ENCODE measurements around the gene CTTNBP2NL. TPM values are rescaled to one million over a fixed set of nuclear protein-coding genes. Genes with fewer than 3 reads are reported as not detected.

Gene CTTNBP2NL
- 66.2 TPM for total RNA-seq (ENCODE audit: unreplicated experiment)
- long read RNA-seq, full-length matches to known transcripts = 5 of 11 reads
- long read RNA-seq, partial matches to known transcripts = 2 of 11 reads
- long read RNA-seq, other reads (novel, unspliced or antisense) = 4 of 11 reads

DNA sequence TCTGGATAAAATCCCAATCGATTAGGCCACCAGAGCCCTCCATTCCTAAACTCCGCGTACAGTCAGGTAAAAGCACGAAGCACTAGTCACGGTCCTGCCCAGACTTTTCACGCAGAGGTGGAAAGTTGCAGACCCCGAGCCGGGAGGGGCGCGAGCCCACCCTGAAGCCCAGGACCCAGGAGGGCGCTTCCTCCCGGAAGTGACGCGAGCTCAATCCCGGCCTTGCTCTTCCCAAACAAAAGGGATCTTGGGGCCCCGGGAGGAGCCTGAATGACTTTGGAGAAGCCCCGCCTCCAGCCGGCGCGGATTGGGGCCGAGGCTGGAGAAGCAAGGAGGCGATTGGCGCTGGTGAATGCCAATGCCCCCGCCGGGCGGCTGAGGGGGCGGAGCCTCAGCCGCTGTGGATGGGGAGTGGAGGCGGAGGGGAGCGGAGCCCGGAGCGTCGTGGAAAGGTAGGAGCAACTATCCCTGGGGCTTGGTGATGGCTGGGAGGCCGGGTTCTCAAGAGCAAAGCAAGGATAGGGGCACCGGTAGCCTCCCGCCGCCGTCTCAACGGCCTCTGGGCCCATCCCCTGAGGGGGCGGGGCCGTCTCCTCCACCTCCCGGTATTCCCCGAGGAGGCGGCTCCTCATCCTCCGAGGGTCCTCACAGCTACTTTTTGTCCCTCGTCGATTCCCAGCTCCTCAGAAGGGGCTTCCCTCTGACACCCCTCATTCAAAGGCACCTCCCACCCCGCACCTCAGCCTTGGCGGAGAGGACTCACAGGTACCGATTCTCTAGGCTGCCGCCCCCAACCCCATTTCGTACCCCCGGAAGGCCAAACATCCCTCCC lies at the start of gene CTTNBP2NL:
CTTNBP2NL (plus strand) TSS at position 394 of the 832 bp plus-strand sequence. CDS start 19,952 bp downstream, outside the sequence.
- H3K36me3 Mint-ChIP-seq (ENCODE audit: unreplicated experiment) = no peaks in the 10 kb centered on the region
- peaks cover 7% of the 10 kb centered on the region for H3K9me3 Mint-ChIP-seq (ENCODE audit: unreplicated experiment)
- peak; percentile 99 for DNase-seq
- H3K4me3 Mint-ChIP-seq (ENCODE audit: unreplicated experiment) = peak within 1 kb of the TSS; percentile 98
- H3K4me1 Mint-ChIP-seq (ENCODE audit: low read depth, unreplicated experiment) = peaks cover 23% of the 10 kb centered on the region
- peaks cover 1% of the 10 kb centered on the region for H3K27me3 Mint-ChIP-seq (ENCODE audit: unreplicated experiment)
- H3K27ac Mint-ChIP-seq (ENCODE audit: unreplicated experiment) = peak within 1 kb of the TSS; percentile 94
- TF ChIP-seq CTCF (IDR thresholded peaks at IDR 0.05; ENCODE audit: partially characterized antibody, unreplicated experiment) = no peak

- H3K36me3 Mint-ChIP-seq (ENCODE audit: unreplicated experiment) = peaks cover 9% of the 10 kb centered on the region
- H3K9me3 Mint-ChIP-seq (ENCODE audit: unreplicated experiment) = peaks cover 8% of the 10 kb centered on the region
- H3K27me3 Mint-ChIP-seq (ENCODE audit: unreplicated experiment) = no peaks in the 10 kb centered on the region
- no peak overlapping the region for H3K4me3 Mint-ChIP-seq (ENCODE audit: unreplicated experiment)
- no peak for DNase-seq
- no peak overlapping the region for H3K27ac Mint-ChIP-seq (ENCODE audit: unreplicated experiment)
- no peak for TF ChIP-seq CTCF (IDR thresholded peaks at IDR 0.05; ENCODE audit: partially characterized antibody, unreplicated experiment)
- peaks cover 2% of the 10 kb centered on the region for H3K4me1 Mint-ChIP-seq (ENCODE audit: low read depth, unreplicated experiment)
These were observed 49.1 kb upstream of the CTTNBP2NL start for GRCh38 chr1:112346801-112347350.

- TF ChIP-seq CTCF (IDR thresholded peaks at IDR 0.05; ENCODE audit: partially characterized antibody, unreplicated experiment) = no peak
- no peaks in the 10 kb centered on the region for H3K27me3 Mint-ChIP-seq (ENCODE audit: unreplicated experiment)
- peaks cover 10% of the 10 kb centered on the region for H3K4me1 Mint-ChIP-seq (ENCODE audit: low read depth, unreplicated experiment)
- peak overlapping the region; percentile 8 for H3K4me3 Mint-ChIP-seq (ENCODE audit: unreplicated experiment)
- DNase-seq = no peak
- H3K9me3 Mint-ChIP-seq (ENCODE audit: unreplicated experiment) = no peaks in the 10 kb centered on the region
- peak overlapping the region; percentile 4 for H3K27ac Mint-ChIP-seq (ENCODE audit: unreplicated experiment)
- H3K36me3 Mint-ChIP-seq (ENCODE audit: unreplicated experiment) = peaks cover 5% of the 10 kb centered on the region
These were observed 39.2 kb upstream of the CTTNBP2NL start for GRCh38 chr1:112356765-112357164.

DNA sequence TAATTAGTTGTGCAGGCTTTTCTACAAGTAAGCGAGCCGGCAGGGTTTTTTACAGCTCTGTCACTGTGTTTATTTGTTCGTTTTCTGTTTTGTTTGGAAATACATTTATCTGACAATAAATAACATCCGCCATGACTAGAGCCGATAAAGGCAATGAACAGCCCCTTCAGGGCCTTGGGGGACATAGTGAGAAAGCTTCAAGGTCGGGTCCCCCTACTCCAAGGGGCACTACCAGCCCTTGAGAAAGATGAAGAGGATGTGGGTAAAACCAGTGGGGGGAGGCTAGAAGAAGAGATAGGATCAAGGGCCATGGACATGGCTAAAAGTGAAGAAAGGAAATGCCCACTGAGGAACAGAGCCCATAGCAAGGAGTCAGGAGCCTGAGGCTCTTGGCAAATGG lies 38.5 kb upstream of the CTTNBP2NL start:
- Mint-ChIP-seq H3K9me3 (ENCODE audit: unreplicated experiment) (no peaks in the 10 kb centered on the region), H3K27ac (ENCODE audit: unreplicated experiment) (no peak overlapping the region), H3K27me3 (ENCODE audit: unreplicated experiment) (no peaks in the 10 kb centered on the region), H3K36me3 (ENCODE audit: unreplicated experiment) (peaks cover 5% of the 10 kb centered on the region), H3K4me1 (ENCODE audit: low read depth, unreplicated experiment) (peaks cover 10% of the 10 kb centered on the region), H3K4me3 (ENCODE audit: unreplicated experiment) (no peak overlapping the region)
- no peak for DNase-seq
- TF ChIP-seq CTCF (IDR thresholded peaks at IDR 0.05; ENCODE audit: partially characterized antibody, unreplicated experiment) = no peak
